GM12891 (cell line): Measurements from ENCODE around the gene MICALL2.

ENCODE experiments used
- POLR2A ChIP-seq: IDR thresholded peaks from 2 replicates; pipeline ENCODE4 v1.6.1; 2011; ENCODE audit warnings: low read depth, low read length, control low read depth
- POLR2AphosphoS5 ChIP-seq: IDR thresholded peaks from 2 replicates; pipeline ENCODE4 v1.6.1; 2011; ENCODE audit warnings: low read depth, low read length, control low read depth
- POU2F2 ChIP-seq: IDR thresholded peaks from 2 replicates; pipeline ENCODE4 v1.6.1; 2011; ENCODE audit warnings: low read depth, mild to moderate bottlenecking, control low read depth, low read length, moderate library complexity

GRCh38 chr7:1418505-1419309 lies 40.6 kb downstream of the MICALL2 start:
- no peak for TF ChIP-seq POU2F2
- no peak for TF ChIP-seq POLR2AphosphoS5
- TF ChIP-seq POLR2A: no peak
